ENCODE measurements around the gene OLIG3.

Gene OLIG3

GRCh38 chr6:137494281-137494987, at the start of gene OLIG3:
Gene OLIG3 (minus strand): TSS chr6:137494394. CDS start chr6:137494170, 224 bp downstream.
- Histone ChIP-seq H3K9me3 (ENCODE audit: insufficient read depth, low read length) (no peaks in the 10 kb centered on the region), H3K9ac (ENCODE audit: insufficient read length, low read depth) (peak within 1 kb of the TSS; percentile 70), H3K27me3 (ENCODE audit: insufficient read depth, insufficient read length) (peaks cover 99% of the 10 kb centered on the region), H3K4me1 (ENCODE audit: insufficient read depth, insufficient read length) (peaks cover 8% of the 10 kb centered on the region), H3K4me3 (ENCODE audit: insufficient read length, low read depth) (peak within 1 kb of the TSS; percentile 39), H3K36me3 (ENCODE audit: insufficient read depth, insufficient read length, low read length) (no peaks in the 10 kb centered on the region)
- TF ChIP-seq ZNF274 (IDR thresholded peaks at IDR 0.05; ENCODE audit: low read depth, low read length): no peak
- no peak for TF ChIP-seq YY1 (IDR thresholded peaks at IDR 0.05; ENCODE audit: insufficient read depth, insufficient read length)
- TF ChIP-seq SUZ12 (IDR thresholded peaks at IDR 0.05; ENCODE audit: extremely low read depth, insufficient read depth, insufficient read length): no peak
- no peak for DNase-seq (ENCODE audit: low read depth, low spot score)

GRCh38 chr6:137543114-137543513, 48.9 kb upstream of the OLIG3 start:
- Histone ChIP-seq H3K27me3 (ENCODE audit: insufficient read depth, insufficient read length) (no peaks in the 10 kb centered on the region), H3K9me3 (ENCODE audit: insufficient read depth, low read length) (no peaks in the 10 kb centered on the region), H3K36me3 (ENCODE audit: insufficient read depth, insufficient read length, low read length) (no peaks in the 10 kb centered on the region), H3K9ac (ENCODE audit: insufficient read length, low read depth) (no peak overlapping the region), H3K4me1 (ENCODE audit: insufficient read depth, insufficient read length) (no peaks in the 10 kb centered on the region), H3K4me3 (ENCODE audit: insufficient read length, low read depth) (no peak overlapping the region)
- TF ChIP-seq YY1 (IDR thresholded peaks at IDR 0.05; ENCODE audit: insufficient read depth, insufficient read length) (no peak), SUZ12 (IDR thresholded peaks at IDR 0.05; ENCODE audit: extremely low read depth, insufficient read depth, insufficient read length) (no peak), ZNF274 (IDR thresholded peaks at IDR 0.05; ENCODE audit: low read depth, low read length) (no peak)
- DNase-seq (ENCODE audit: low read depth, low spot score): no peak

GRCh38 chr6:137542713-137543112, 48.5 kb upstream of the OLIG3 start:
- Histone ChIP-seq H3K9ac (ENCODE audit: insufficient read length, low read depth) (no peak overlapping the region), H3K27me3 (ENCODE audit: insufficient read depth, insufficient read length) (no peaks in the 10 kb centered on the region), H3K4me3 (ENCODE audit: insufficient read length, low read depth) (no peak overlapping the region), H3K36me3 (ENCODE audit: insufficient read depth, insufficient read length, low read length) (no peaks in the 10 kb centered on the region), H3K9me3 (ENCODE audit: insufficient read depth, low read length) (no peaks in the 10 kb centered on the region), H3K4me1 (ENCODE audit: insufficient read depth, insufficient read length) (no peaks in the 10 kb centered on the region)
- TF ChIP-seq YY1 (IDR thresholded peaks at IDR 0.05; ENCODE audit: insufficient read depth, insufficient read length) (no peak), ZNF274 (IDR thresholded peaks at IDR 0.05; ENCODE audit: low read depth, low read length) (no peak), SUZ12 (IDR thresholded peaks at IDR 0.05; ENCODE audit: extremely low read depth, insufficient read depth, insufficient read length) (no peak)
- no peak for DNase-seq (ENCODE audit: low read depth, low spot score)

- no peak overlapping the region for H3K9ac ChIP-seq (ENCODE audit: insufficient read length, low read depth)
- no peaks in the 10 kb centered on the region for H3K9me3 ChIP-seq (ENCODE audit: insufficient read depth, low read length)
- no peak overlapping the region for H3K4me3 ChIP-seq (ENCODE audit: insufficient read length, low read depth)
- no peak for DNase-seq (ENCODE audit: low read depth, low spot score)
- H3K4me1 ChIP-seq (ENCODE audit: insufficient read depth, insufficient read length): no peaks in the 10 kb centered on the region
- H3K27me3 ChIP-seq (ENCODE audit: insufficient read depth, insufficient read length): no peaks in the 10 kb centered on the region
- TF ChIP-seq SUZ12 (IDR thresholded peaks at IDR 0.05; ENCODE audit: extremely low read depth, insufficient read depth, insufficient read length) (no peak), ZNF274 (IDR thresholded peaks at IDR 0.05; ENCODE audit: low read depth, low read length) (no peak), YY1 (IDR thresholded peaks at IDR 0.05; ENCODE audit: insufficient read depth, insufficient read length) (no peak)
- H3K36me3 ChIP-seq (ENCODE audit: insufficient read depth, insufficient read length, low read length): no peaks in the 10 kb centered on the region
Observed at GRCh38 chr6:137541534-137542063, 47.4 kb upstream of the OLIG3 start.

GRCh38 chr6:137536104-137536773, 42.0 kb upstream of the OLIG3 start:
- TF ChIP-seq ZNF274 (IDR thresholded peaks at IDR 0.05; ENCODE audit: low read depth, low read length) (no peak), YY1 (IDR thresholded peaks at IDR 0.05; ENCODE audit: insufficient read depth, insufficient read length) (no peak), SUZ12 (IDR thresholded peaks at IDR 0.05; ENCODE audit: extremely low read depth, insufficient read depth, insufficient read length) (no peak)
- H3K36me3 ChIP-seq (ENCODE audit: insufficient read depth, insufficient read length, low read length): no peaks in the 10 kb centered on the region
- no peak overlapping the region for H3K4me3 ChIP-seq (ENCODE audit: insufficient read length, low read depth)
- no peak overlapping the region for H3K9ac ChIP-seq (ENCODE audit: insufficient read length, low read depth)
- H3K27me3 ChIP-seq (ENCODE audit: insufficient read depth, insufficient read length): no peaks in the 10 kb centered on the region
- DNase-seq (ENCODE audit: low read depth, low spot score): no peak
- H3K4me1 ChIP-seq (ENCODE audit: insufficient read depth, insufficient read length): no peaks in the 10 kb centered on the region
- H3K9me3 ChIP-seq (ENCODE audit: insufficient read depth, low read length): no peaks in the 10 kb centered on the region

- Histone ChIP-seq H3K4me1 (ENCODE audit: insufficient read depth, insufficient read length) (no peaks in the 10 kb centered on the region), H3K9ac (ENCODE audit: insufficient read length, low read depth) (no peak overlapping the region), H3K27me3 (ENCODE audit: insufficient read depth, insufficient read length) (no peaks in the 10 kb centered on the region), H3K9me3 (ENCODE audit: insufficient read depth, low read length) (no peaks in the 10 kb centered on the region), H3K36me3 (ENCODE audit: insufficient read depth, insufficient read length, low read length) (no peaks in the 10 kb centered on the region), H3K4me3 (ENCODE audit: insufficient read length, low read depth) (no peak overlapping the region)
- no peak for DNase-seq (ENCODE audit: low read depth, low spot score)
- TF ChIP-seq YY1 (IDR thresholded peaks at IDR 0.05; ENCODE audit: insufficient read depth, insufficient read length) (no peak), ZNF274 (IDR thresholded peaks at IDR 0.05; ENCODE audit: low read depth, low read length) (no peak), SUZ12 (IDR thresholded peaks at IDR 0.05; ENCODE audit: extremely low read depth, insufficient read depth, insufficient read length) (no peak)
Observed at GRCh38 chr6:137531376-137532092, 37.3 kb upstream of the OLIG3 start.

Data from NT2/D1 (cell line).